Stomach smooth muscle (tissue), 2 donors: ENCODE measurements around the gene NRG3.

ENCODE experiments used
- H3K27ac ChIP-seq: one replicate; pipeline ENCODE4 v1.7.0; 2013; ENCODE audit warnings: mild to moderate bottlenecking, low read length, inconsistent platforms
- H3K27me3 ChIP-seq, 2 donors: one replicate each; pipeline ENCODE4 v1.7.0; 2013; ENCODE audit warnings: low read length in 2 of 2; ENCODE audit not compliant: insufficient read depth in 2 of 2, control insufficient read depth in 1 of 2
- H3K36me3 ChIP-seq, 2 donors: one replicate each; pipeline ENCODE4 v1.7.0; 2013; ENCODE audit warnings: low read length in 2 of 2; ENCODE audit not compliant: control insufficient read depth in 2 of 2, insufficient read depth in 2 of 2
- H3K4me1 ChIP-seq: one replicate; pipeline ENCODE4 v1.7.0; 2013; ENCODE audit warnings: low read length; ENCODE audit not compliant: control insufficient read depth, insufficient read depth
- H3K4me3 ChIP-seq, 2 donors: one replicate each; pipeline ENCODE4 v1.7.0; 2013; ENCODE audit warnings: low read length in 2 of 2
- H3K9ac ChIP-seq, 2 donors: one replicate each; pipeline ENCODE4 v1.7.0; 2013; ENCODE audit warnings: low read length in 2 of 2, mild to moderate bottlenecking in 1 of 2
- H3K9me3 ChIP-seq, 2 donors: one replicate each; pipeline ENCODE4 v1.7.0; 2013; ENCODE audit warnings: low read length in 2 of 2; ENCODE audit not compliant: control insufficient read depth in 2 of 2
- donor health status: healthy.
- donor health status: Pancreatic carcinoma.

Gene NRG3

GRCh38 chr10:82267014-82267413 lies 392.0 kb downstream of the NRG3 start:
- H3K27ac ChIP-seq = no peak overlapping the region
- no peaks in the 10 kb centered on the region for H3K27me3 ChIP-seq
- no peak overlapping the region for H3K9ac ChIP-seq
- H3K9me3 ChIP-seq = no peaks in the 10 kb centered on the region
- no peaks in the 10 kb centered on the region for H3K4me1 ChIP-seq
- H3K36me3 ChIP-seq = no peaks in the 10 kb centered on the region
- H3K4me3 ChIP-seq = no peak overlapping the region

GRCh38 chr10:82267465-82267864 lies 392.5 kb downstream of the NRG3 start:
- Histone ChIP-seq H3K27ac (no peak overlapping the region), H3K4me1 (no peaks in the 10 kb centered on the region), H3K9ac (no peak overlapping the region), H3K27me3 (no peaks in the 10 kb centered on the region), H3K36me3 (no peaks in the 10 kb centered on the region), H3K4me3 (no peak overlapping the region), H3K9me3 (no peaks in the 10 kb centered on the region)

GRCh38 chr10:82267960-82268359 lies 393.0 kb downstream of the NRG3 start:
- Histone ChIP-seq H3K4me3 (no peak overlapping the region), H3K27ac (no peak overlapping the region), H3K9ac (no peak overlapping the region), H3K9me3 (no peaks in the 10 kb centered on the region), H3K4me1 (no peaks in the 10 kb centered on the region), H3K36me3 (no peaks in the 10 kb centered on the region), H3K27me3 (no peaks in the 10 kb centered on the region)

- no peaks in the 10 kb centered on the region for H3K4me1 ChIP-seq
- no peaks in the 10 kb centered on the region for H3K9me3 ChIP-seq
- H3K9ac ChIP-seq = no peak overlapping the region
- no peaks in the 10 kb centered on the region for H3K27me3 ChIP-seq
- no peak overlapping the region for H3K4me3 ChIP-seq
- H3K27ac ChIP-seq = no peak overlapping the region
- H3K36me3 ChIP-seq = no peaks in the 10 kb centered on the region
Observed at GRCh38 chr10:82277591-82277990, 402.6 kb downstream of the NRG3 start.

- H3K36me3 ChIP-seq = no peaks in the 10 kb centered on the region
- no peaks in the 10 kb centered on the region for H3K27me3 ChIP-seq
- H3K27ac ChIP-seq = no peak overlapping the region
- no peaks in the 10 kb centered on the region for H3K4me1 ChIP-seq
- H3K4me3 ChIP-seq = peak overlapping the region in 1 of 2 donors; percentile 3
- no peak overlapping the region for H3K9ac ChIP-seq
- H3K9me3 ChIP-seq = no peaks in the 10 kb centered on the region
Observed at GRCh38 chr10:82278401-82279182, 403.6 kb downstream of the NRG3 start.

- Histone ChIP-seq H3K4me3 (no peak overlapping the region), H3K4me1 (no peaks in the 10 kb centered on the region), H3K9ac (no peak overlapping the region), H3K9me3 (no peaks in the 10 kb centered on the region), H3K36me3 (no peaks in the 10 kb centered on the region), H3K27me3 (no peaks in the 10 kb centered on the region), H3K27ac (no peak overlapping the region)
Observed at GRCh38 chr10:82282782-82283456, 407.9 kb downstream of the NRG3 start.

GRCh38 chr10:82284180-82284579 lies 409.2 kb downstream of the NRG3 start:
- Histone ChIP-seq H3K9me3 (no peaks in the 10 kb centered on the region), H3K4me3 (no peak overlapping the region), H3K27me3 (no peaks in the 10 kb centered on the region), H3K36me3 (no peaks in the 10 kb centered on the region), H3K4me1 (no peaks in the 10 kb centered on the region), H3K9ac (no peak overlapping the region), H3K27ac (no peak overlapping the region)

- Histone ChIP-seq H3K4me3 (no peak overlapping the region), H3K9ac (no peak overlapping the region), H3K27me3 (no peaks in the 10 kb centered on the region), H3K4me1 (no peaks in the 10 kb centered on the region), H3K9me3 (no peaks in the 10 kb centered on the region), H3K36me3 (no peaks in the 10 kb centered on the region), H3K27ac (no peak overlapping the region)
Observed at GRCh38 chr10:82288461-82288881, 413.5 kb downstream of the NRG3 start.

GRCh38 chr10:82289945-82290344 lies 415.0 kb downstream of the NRG3 start:
- Histone ChIP-seq H3K9me3 (no peaks in the 10 kb centered on the region), H3K9ac (no peak overlapping the region), H3K36me3 (no peaks in the 10 kb centered on the region), H3K4me3 (no peak overlapping the region), H3K27ac (no peak overlapping the region), H3K27me3 (no peaks in the 10 kb centered on the region), H3K4me1 (no peaks in the 10 kb centered on the region)

GRCh38 chr10:82294874-82295378 lies 419.9 kb downstream of the NRG3 start:
- Histone ChIP-seq H3K27ac (no peak overlapping the region), H3K27me3 (no peaks in the 10 kb centered on the region), H3K9me3 (no peaks in the 10 kb centered on the region), H3K4me3 (no peak overlapping the region), H3K4me1 (no peaks in the 10 kb centered on the region), H3K9ac (no peak overlapping the region), H3K36me3 (no peaks in the 10 kb centered on the region)

- Histone ChIP-seq H3K9me3 (no peaks in the 10 kb centered on the region), H3K4me1 (no peaks in the 10 kb centered on the region), H3K9ac (no peak overlapping the region), H3K36me3 (no peaks in the 10 kb centered on the region), H3K27me3 (no peaks in the 10 kb centered on the region), H3K27ac (no peak overlapping the region), H3K4me3 (no peak overlapping the region)
Observed at GRCh38 chr10:82308641-82309040, 433.6 kb downstream of the NRG3 start.
